HCT116 (cell line): Measurements from ENCODE around the gene HPN. TPM values are rescaled to one million over a fixed set of nuclear protein-coding genes. Genes with fewer than 3 reads are reported as not detected.

ENCODE experiments used
- ATAC-seq: fragments of 200-7000 bp; cut with Tn5 transposase; 2 replicates; pipeline ENCODE4 v1.9.1; 2020; ENCODE audit warnings: mild to moderate bottlenecking, moderate library complexity
- BruUV-seq: library from RNA; stranded (reverse); fragments of 400-500 nt; replicated peaks from 2 replicates; lab custom pipeline; 2021; lab: Mats Ljungman, UMichigan
- CTCF ChIA-PET: fragments of 300-600 bp; sonication (Branson Sonifier 250); formaldehyde crosslinking; loops from one replicate; lab custom pipeline; 2021; ENCODE audit warnings: antibody characterized with exemption; lab: Charles Lee
- POLR2A ChIA-PET: fragments of 300-600, 350-600 bp; sonication (Branson Sonifier 250); formaldehyde crosslinking; loops from one replicate; lab custom pipeline; 2021; ENCODE audit warnings: antibody characterized with exemption; lab: Charles Lee
- RAD21 ChIA-PET, 2 experiments: fragments of 300-600 bp; sonication (Branson Sonifier 250); formaldehyde crosslinking; loops; one replicate each; lab custom pipeline; 2023; ENCODE audit warnings: low total read pairs in 2 of 2; ENCODE audit not compliant: uncharacterized antibody in 2 of 2, unreplicated experiment in 2 of 2, low non-redundant PET in 1 of 2; lab: Charles Lee
- DNase-seq: peaks from one replicate; pipeline ENCODE4 v3.0.0-alpha.2; 2010; ENCODE audit warnings: low read depth, low spot score
- H2AFZ ChIP-seq: fragments of 200-600 bp; shearing (Covaris generic), sonication (generic); 2 replicates; pipeline ENCODE4 v1.6.1; 2017; ENCODE audit warnings: low read depth, mixed run types, mixed read lengths, antibody characterized with exemption, low read length; ENCODE audit not compliant: poor library complexity, severe bottlenecking
- H3K27ac ChIP-seq: 2 replicates; pipeline ENCODE4 v1.5.1; 2012; ENCODE audit warnings: low read depth, low read length
- H3K27me3 ChIP-seq: fragments of 200-600 bp; sonication (generic); 2 replicates; pipeline ENCODE4 v1.6.1; 2016; ENCODE audit warnings: mixed run types, low read length, mixed read lengths; ENCODE audit not compliant: insufficient read depth
- H3K36me3 ChIP-seq, 2 experiments: fragments of 200-500 bp in 1 of 2; fragments of 200-600 bp in 1 of 2; sonication (Bioruptor generic) in 1 of 2; sonication (generic) in 1 of 2; 2 replicates each; pipeline versions ENCODE4 v1.5.1 to v1.6.1; 2014 to 2016; ENCODE audit warnings: low read length in 2 of 2, inconsistent platforms in 1 of 2, mixed read lengths in 1 of 2, mixed run types in 1 of 2; ENCODE audit not compliant: insufficient read depth in 2 of 2, control insufficient read depth in 1 of 2
- H3K4me1 ChIP-seq, 2 experiments: fragments of 200-600 bp in 1 of 2; sonication (generic) in 1 of 2; 2 replicates each; pipeline versions ENCODE4 v1.5.1 to v1.6.1; 2012 to 2017; ENCODE audit warnings: low read length in 2 of 2, inconsistent platforms in 1 of 2, mild to moderate bottlenecking in 1 of 2, mixed read lengths in 1 of 2, mixed run types in 1 of 2, moderate library complexity in 1 of 2; ENCODE audit not compliant: insufficient read depth in 2 of 2, control insufficient read depth in 1 of 2
- H3K4me2 ChIP-seq: fragments of 200-600 bp; sonication (generic); 2 replicates; pipeline ENCODE4 v1.6.1; 2017; ENCODE audit warnings: mixed run types, low read length, mixed read lengths
- H3K4me3 ChIP-seq, 2 experiments: fragments of 200-600 bp in 1 of 2; sonication (generic) in 1 of 2; replicated peaks in 1 of 2; 2 replicates each; pipeline ENCODE4 v1.5.1; 2011 to 2016; ENCODE audit warnings: low read length in 2 of 2, control low read depth in 1 of 2, low read depth in 1 of 2, mild to moderate bottlenecking in 1 of 2, mixed read lengths in 1 of 2, mixed run types in 1 of 2
- H3K79me2 ChIP-seq: fragments of 200-600 bp; sonication (generic); 2 replicates; pipeline ENCODE4 v1.6.1; 2017; ENCODE audit warnings: mild to moderate bottlenecking, mixed run types, low read length, moderate library complexity, mixed read lengths; ENCODE audit not compliant: insufficient read depth
- H3K9ac ChIP-seq: fragments of 200-600 bp; sonication (generic); 2 replicates; pipeline ENCODE4 v1.6.1; 2016; ENCODE audit warnings: low read length, mixed read lengths
- H3K9me2 ChIP-seq: fragments of 200-600 bp; sonication (generic), shearing (Covaris generic); 2 replicates; pipeline ENCODE4 v1.6.1; 2017; ENCODE audit warnings: mixed run types, mild to moderate bottlenecking, moderate library complexity; ENCODE audit not compliant: insufficient read depth
- H3K9me3 ChIP-seq, 2 experiments: fragments of 200-500 bp in 1 of 2; fragments of 200-600 bp in 1 of 2; sonication (Bioruptor generic) in 1 of 2; sonication (generic) in 1 of 2; 2 replicates each; pipeline ENCODE4 v1.6.1; 2014 to 2017; ENCODE audit warnings: low read length in 2 of 2, mixed read lengths in 2 of 2, inconsistent platforms in 1 of 2, low read depth in 1 of 2, mild to moderate bottlenecking in 1 of 2, mixed run types in 1 of 2, moderate library complexity in 1 of 2; ENCODE audit not compliant: control insufficient read depth in 1 of 2, insufficient read depth in 1 of 2
- H4K20me1 ChIP-seq: fragments of 200-600 bp; sonication (generic), shearing (Covaris generic); 2 replicates; pipeline ENCODE4 v1.6.1; 2017; ENCODE audit warnings: mixed run types, mild to moderate bottlenecking, moderate library complexity; ENCODE audit not compliant: insufficient read depth
- CBX3 ChIP-seq: IDR thresholded peaks from 2 replicates; pipeline ENCODE4 v1.6.1; 2012; ENCODE audit warnings: low read depth
- CTCF ChIP-seq, 3 experiments: fragments of 200-600 bp in 1 of 3; sonication (generic) in 1 of 3; IDR thresholded peaks in 2 of 3; conservative IDR thresholded peaks in 1 of 3; 2 replicates each; pipeline ENCODE4 v1.5.1; 2012 to 2017; ENCODE audit warnings: low read depth in 2 of 3, low read length in 2 of 3, antibody characterized with exemption in 1 of 3, borderline replicate concordance in 1 of 3, control low read depth in 1 of 3, mild to moderate bottlenecking in 1 of 3, mixed read lengths in 1 of 3, mixed run types in 1 of 3, moderate library complexity in 1 of 3; ENCODE audit not compliant: insufficient read depth in 1 of 3
- ELF1 ChIP-seq: IDR thresholded peaks from 2 replicates; pipeline ENCODE4 v1.6.1; 2012; ENCODE audit warnings: low read depth, borderline replicate concordance
- MAX ChIP-seq: IDR thresholded peaks from 2 replicates; pipeline ENCODE4 v1.6.1; 2012
- POLR2A ChIP-seq: IDR thresholded peaks from 2 replicates; pipeline ENCODE4 v1.7.0; 2011; ENCODE audit warnings: borderline replicate concordance; ENCODE audit not compliant: insufficient read depth, insufficient read length; ENCODE audit errors: extremely low read depth
- POLR2AphosphoS5 ChIP-seq: IDR thresholded peaks from 2 replicates; pipeline ENCODE4 v1.6.1; 2011; ENCODE audit warnings: mild to moderate bottlenecking, low read depth, low read length, moderate library complexity
- SIN3A ChIP-seq: IDR thresholded peaks from 2 replicates; pipeline ENCODE4 v1.6.1; 2012; ENCODE audit warnings: low read depth
- SP1 ChIP-seq: IDR thresholded peaks from 2 replicates; pipeline ENCODE4 v1.6.1; 2012; ENCODE audit warnings: low read depth
- SRF ChIP-seq: IDR thresholded peaks from 2 replicates; pipeline ENCODE4 v1.6.1; 2012; ENCODE audit warnings: low read depth
- ZBTB33 ChIP-seq: IDR thresholded peaks from 2 replicates; pipeline ENCODE4 v1.6.1; 2011; ENCODE audit warnings: mild to moderate bottlenecking, low read length, moderate library complexity; ENCODE audit not compliant: insufficient replicate concordance; ENCODE audit errors: extremely low read depth
- ZFX ChIP-seq: fragments of 450-650 bp; IDR thresholded peaks from 2 replicates; pipeline ENCODE4 v1.6.1; 2017
- ZNF274 ChIP-seq: fragments of 200-500 bp; sonication (Bioruptor generic); IDR thresholded peaks from 2 replicates; pipeline ENCODE4 v1.6.1; 2014; ENCODE audit warnings: mild to moderate bottlenecking, low read depth, low read length, inconsistent platforms
- intact Hi-C: fragments of 100-400 bp; cut with micrococcal nuclease; formaldehyde crosslinking; loops from 2 replicates; pipeline ENCODE4 v1.10.0; 2022
- total RNA-seq: library from RNA; stranded (reverse); gene quantifications from one replicate; pipeline ENCODE4 v1.2.1, GENCODE V29; 2021; ENCODE audit not compliant: unreplicated experiment
- TF ChIP-seq, protein P1 (sequence below): IDR thresholded peaks from 2 replicates; pipeline ENCODE4 v1.6.1; 2012; ENCODE audit warnings: low read depth

Gene HPN
- total RNA-seq, 1 experiment from 2014 or later: 0.32 TPM

DNA sequence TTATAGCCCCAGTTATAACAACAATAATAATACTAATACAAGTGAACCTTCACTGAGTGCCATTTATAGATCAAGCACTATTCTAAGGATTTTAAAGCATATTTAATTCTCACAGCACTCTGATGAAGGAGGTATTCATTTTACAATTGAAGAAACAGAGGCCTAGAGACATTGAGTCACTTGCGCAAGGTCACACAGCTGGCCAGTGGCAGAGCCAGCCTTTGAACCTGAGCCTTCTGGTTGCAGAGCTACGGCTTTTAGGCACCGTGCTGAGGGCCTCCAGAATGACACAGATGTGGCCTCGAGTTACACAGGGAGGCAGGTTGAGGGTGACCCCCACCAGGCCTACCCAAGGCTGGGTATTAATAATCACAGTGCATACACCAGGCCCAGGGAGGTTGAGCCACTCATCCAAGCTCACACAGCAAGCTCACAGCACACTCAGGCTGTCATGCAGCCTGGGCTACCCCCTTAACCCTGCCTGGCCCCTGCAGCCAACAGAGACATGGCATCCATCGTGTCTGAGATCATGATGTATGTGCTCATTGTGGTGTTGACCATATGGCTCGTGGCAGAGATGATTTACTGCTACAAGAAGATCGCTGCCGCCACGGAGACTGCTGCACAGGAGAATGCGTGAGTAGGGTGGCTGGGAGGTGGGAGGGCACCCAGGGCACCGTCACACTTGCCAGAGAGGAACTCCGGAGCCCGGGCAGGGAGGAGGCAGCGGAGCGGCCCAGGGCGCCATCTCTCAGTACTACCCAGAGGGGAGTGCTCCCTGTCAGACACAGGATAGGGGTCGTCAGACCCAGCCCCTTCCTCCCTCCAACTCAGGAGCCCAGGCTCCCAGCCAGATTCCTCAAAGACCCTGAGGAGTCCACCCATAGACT is 2.7 kb upstream of the HPN start (continued):
- TF ChIP-seq, protein P1, sequence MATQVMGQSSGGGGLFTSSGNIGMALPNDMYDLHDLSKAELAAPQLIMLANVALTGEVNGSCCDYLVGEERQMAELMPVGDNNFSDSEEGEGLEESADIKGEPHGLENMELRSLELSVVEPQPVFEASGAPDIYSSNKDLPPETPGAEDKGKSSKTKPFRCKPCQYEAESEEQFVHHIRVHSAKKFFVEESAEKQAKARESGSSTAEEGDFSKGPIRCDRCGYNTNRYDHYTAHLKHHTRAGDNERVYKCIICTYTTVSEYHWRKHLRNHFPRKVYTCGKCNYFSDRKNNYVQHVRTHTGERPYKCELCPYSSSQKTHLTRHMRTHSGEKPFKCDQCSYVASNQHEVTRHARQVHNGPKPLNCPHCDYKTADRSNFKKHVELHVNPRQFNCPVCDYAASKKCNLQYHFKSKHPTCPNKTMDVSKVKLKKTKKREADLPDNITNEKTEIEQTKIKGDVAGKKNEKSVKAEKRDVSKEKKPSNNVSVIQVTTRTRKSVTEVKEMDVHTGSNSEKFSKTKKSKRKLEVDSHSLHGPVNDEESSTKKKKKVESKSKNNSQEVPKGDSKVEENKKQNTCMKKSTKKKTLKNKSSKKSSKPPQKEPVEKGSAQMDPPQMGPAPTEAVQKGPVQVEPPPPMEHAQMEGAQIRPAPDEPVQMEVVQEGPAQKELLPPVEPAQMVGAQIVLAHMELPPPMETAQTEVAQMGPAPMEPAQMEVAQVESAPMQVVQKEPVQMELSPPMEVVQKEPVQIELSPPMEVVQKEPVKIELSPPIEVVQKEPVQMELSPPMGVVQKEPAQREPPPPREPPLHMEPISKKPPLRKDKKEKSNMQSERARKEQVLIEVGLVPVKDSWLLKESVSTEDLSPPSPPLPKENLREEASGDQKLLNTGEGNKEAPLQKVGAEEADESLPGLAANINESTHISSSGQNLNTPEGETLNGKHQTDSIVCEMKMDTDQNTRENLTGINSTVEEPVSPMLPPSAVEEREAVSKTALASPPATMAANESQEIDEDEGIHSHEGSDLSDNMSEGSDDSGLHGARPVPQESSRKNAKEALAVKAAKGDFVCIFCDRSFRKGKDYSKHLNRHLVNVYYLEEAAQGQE: no peak
- TF ChIP-seq SRF (no peak), SP1 (no peak), POLR2A (no peak), POLR2AphosphoS5 (no peak)

DNA sequence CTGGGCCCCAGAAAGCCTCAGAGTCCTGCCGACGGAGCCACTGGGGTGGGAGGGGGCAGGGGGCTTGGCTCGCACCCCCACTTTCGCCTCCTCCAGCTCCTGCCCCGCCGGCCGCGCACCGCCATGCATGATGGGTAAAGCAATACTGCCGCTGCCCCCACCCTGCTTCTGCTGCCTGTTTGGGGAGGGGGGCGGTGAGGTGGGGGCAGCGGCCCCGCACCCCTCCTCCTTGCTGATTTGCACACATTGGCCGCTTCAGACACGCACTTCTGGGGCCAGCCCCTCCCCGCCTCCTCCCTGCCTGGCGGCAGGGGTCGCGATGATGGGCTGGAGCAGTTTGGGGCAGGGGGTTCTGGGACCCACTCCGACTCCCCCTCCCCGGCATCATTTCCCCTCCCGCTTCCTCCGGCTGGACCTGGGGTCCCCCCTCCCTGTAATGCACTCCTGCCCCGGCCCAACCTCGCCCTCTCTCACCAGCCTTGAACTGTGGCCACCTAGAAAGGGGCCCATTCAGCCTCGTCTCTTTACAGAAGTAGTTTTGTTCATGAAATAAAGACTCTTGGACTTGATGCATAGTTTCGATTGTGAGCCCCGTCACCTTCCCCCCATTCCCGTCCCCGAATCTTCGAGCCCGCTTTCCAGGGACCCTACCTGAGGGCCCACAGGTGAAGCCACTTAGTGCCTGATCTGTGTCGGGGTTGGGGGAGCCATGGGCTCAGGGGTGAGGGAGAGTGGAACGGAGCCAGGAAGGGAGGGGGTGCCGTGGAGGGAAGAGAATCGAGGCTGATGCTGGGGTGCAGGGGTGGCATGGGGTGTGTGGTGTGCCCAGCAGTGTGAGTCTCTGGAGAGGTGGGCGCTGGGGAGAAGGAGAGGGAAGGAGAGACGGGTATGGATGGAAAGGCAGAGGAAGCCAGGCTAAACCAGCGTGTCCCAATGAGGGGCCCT is 1.4 kb upstream of the HPN start:
- Histone ChIP-seq H3K79me2 (no peaks in the 10 kb centered on the region), H4K20me1 (no peaks in the 10 kb centered on the region), H3K9me3 (no peaks in the 10 kb centered on the region), H2AFZ (no peak overlapping the region), H3K4me2 (no peak overlapping the region), H3K36me3 (no peaks in the 10 kb centered on the region), H3K9me2 (no peaks in the 10 kb centered on the region), H3K4me3 (no peak overlapping the region), H3K9ac (no peak overlapping the region), H3K27ac (no peak overlapping the region), H3K27me3 (no peaks in the 10 kb centered on the region), H3K4me1 (no peaks in the 10 kb centered on the region)
- RAD21 ChIA-PET: no interaction called here
- CTCF ChIA-PET: no interaction called here
- intact Hi-C loops: no loop called here
- no TSS peak for BruUV-seq
- no peak for ATAC-seq
- DNase-seq: no peak
- POLR2A ChIA-PET: no interaction called here
- TF ChIP-seq ZNF274 (no peak), CTCF (IDR thresholded peaks at IDR 0.05 in 2 of 3, conservative IDR thresholded peaks at IDR 0.05 in 1 of 3; ENCODE audit: borderline replicate concordance in 1 of 3, insufficient read depth in 1 of 3, low read depth in 2 of 3, low read length in 2 of 3) (no peak), SIN3A (no peak), SRF (no peak), ZBTB33 (no peak), MAX (no peak), ZFX (no peak), ELF1 (no peak), POLR2A (no peak), CBX3 (no peak)
